Measurements from ENCODE around the gene BOLL. TPM values are rescaled to one million over a fixed set of nuclear protein-coding genes. Genes with fewer than 3 reads are reported as not detected.
"Not testable (repeated sequence)": the region's sequence is repeated elsewhere in the genome, so short reads cannot be mapped to it uniquely, and the experiment has no call there.

BOLL gene
- total RNA-seq, 1 donor from 2014 or later, result 2.4 TPM

GRCh38 chr2:197707316-197708213, 77.6 kb downstream of the BOLL start:
- DNase-seq (ENCODE audit: low read depth), result peak; percentile 52

- DNase-seq (ENCODE audit: low read depth), result no peak
These were observed 78.3 kb downstream of the BOLL start for GRCh38 chr2:197706839-197707207.

GRCh38 chr2:197705912-197706838, 78.9 kb downstream of the BOLL start:
- DNase-seq (ENCODE audit: low read depth), result no peak

GRCh38 chr2:197705121-197705911, 79.8 kb downstream of the BOLL start, which contains the start of gene MARS2:
Gene MARS2, plus strand, starts transcription at chr2:197705369. Its CDS starts 37 bp downstream, at chr2:197705406.
- DNase-seq (ENCODE audit: low read depth), result peak; percentile 93

GRCh38 chr2:197704434-197705120, 80.5 kb downstream of the BOLL start:
- DNase-seq (ENCODE audit: low read depth), result no peak

- DNase-seq (ENCODE audit: low read depth), result no peak
These were observed 84.2 kb downstream of the BOLL start for GRCh38 chr2:197700960-197701359.

GRCh38 chr2:197699724-197700123, 85.4 kb downstream of the BOLL start:
- DNase-seq (ENCODE audit: low read depth), result not testable (repeated sequence)

- DNase-seq (ENCODE audit: low read depth), result not testable (repeated sequence)
These were observed 88.5 kb downstream of the BOLL start for GRCh38 chr2:197696571-197696970.

GRCh38 chr2:197695971-197696370, 89.1 kb downstream of the BOLL start:
- DNase-seq (ENCODE audit: low read depth), result not testable (repeated sequence)

- not testable (repeated sequence) for DNase-seq (ENCODE audit: low read depth)
These were observed 89.9 kb downstream of the BOLL start for GRCh38 chr2:197695206-197695605.

GRCh38 chr2:197677483-197677882, 107.6 kb downstream of the BOLL start:
- DNase-seq (ENCODE audit: low read depth), result no peak

- no peak for DNase-seq (ENCODE audit: low read depth)
These were observed 108.1 kb downstream of the BOLL start for GRCh38 chr2:197677056-197677455.

Other genes with a start within 250 kb of the BOLL start
- 6.2 and 6.8 TPM in 2 replicates for gene RFTN2, start 109.7 kb downstream of the BOLL start, total RNA-seq
- 5.8 and 6.0 TPM in 2 replicates for gene MARS2, start 80.0 kb downstream of the BOLL start, total RNA-seq
- gene PLCL1, start 19.3 kb upstream of the BOLL start, total RNA-seq, result 0.83 and 2.5 TPM in 2 replicates